Renal pelvis (tissue), 4 donors: ENCODE data around the gene NANS. TPM values are rescaled to one million over a fixed set of nuclear protein-coding genes. Genes with fewer than 3 reads are reported as not detected.
"Not testable (repeated sequence)": the region's sequence is repeated elsewhere in the genome, so short reads cannot be mapped to it uniquely, and the experiment has no call there.

Experiments used
- DNase-seq: peaks from one replicate; pipeline ENCODE4 v3.0.0-alpha.2; 2013
- polyA plus RNA-seq, 3 donors: library from polyadenylated mRNA; unstranded; fragments of 120-200 nt; gene quantifications; one replicate each; pipeline ENCODE4 v1.2.1, GENCODE V29; 2013; ENCODE audit not compliant: insufficient read length in 3 of 3

NANS gene
- polyA plus RNA-seq, 3 donors = 38.2 to 45.0 (median 41.7) TPM

DNA sequence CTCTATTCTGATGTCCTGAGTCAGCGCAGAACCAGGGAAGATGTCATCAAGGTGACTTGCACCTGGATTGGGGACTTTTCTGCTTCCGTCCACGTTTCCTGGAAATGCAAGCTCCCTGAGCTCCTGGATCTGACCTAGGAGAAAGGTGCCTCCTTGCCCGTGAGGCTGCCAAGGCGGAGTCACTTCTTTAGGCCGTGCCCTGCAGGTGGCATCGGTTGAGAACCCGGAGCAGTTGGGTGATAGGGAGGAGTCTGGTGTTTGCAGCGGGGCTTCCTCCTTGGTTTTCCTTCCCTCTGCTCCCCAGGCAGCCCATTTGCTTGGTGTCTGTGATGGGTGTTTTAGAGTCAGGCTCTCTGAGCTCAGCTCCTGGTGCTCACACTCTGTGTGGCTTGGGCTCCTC, 15.2 kb downstream of the NANS start:
- no peak for DNase-seq

DNA sequence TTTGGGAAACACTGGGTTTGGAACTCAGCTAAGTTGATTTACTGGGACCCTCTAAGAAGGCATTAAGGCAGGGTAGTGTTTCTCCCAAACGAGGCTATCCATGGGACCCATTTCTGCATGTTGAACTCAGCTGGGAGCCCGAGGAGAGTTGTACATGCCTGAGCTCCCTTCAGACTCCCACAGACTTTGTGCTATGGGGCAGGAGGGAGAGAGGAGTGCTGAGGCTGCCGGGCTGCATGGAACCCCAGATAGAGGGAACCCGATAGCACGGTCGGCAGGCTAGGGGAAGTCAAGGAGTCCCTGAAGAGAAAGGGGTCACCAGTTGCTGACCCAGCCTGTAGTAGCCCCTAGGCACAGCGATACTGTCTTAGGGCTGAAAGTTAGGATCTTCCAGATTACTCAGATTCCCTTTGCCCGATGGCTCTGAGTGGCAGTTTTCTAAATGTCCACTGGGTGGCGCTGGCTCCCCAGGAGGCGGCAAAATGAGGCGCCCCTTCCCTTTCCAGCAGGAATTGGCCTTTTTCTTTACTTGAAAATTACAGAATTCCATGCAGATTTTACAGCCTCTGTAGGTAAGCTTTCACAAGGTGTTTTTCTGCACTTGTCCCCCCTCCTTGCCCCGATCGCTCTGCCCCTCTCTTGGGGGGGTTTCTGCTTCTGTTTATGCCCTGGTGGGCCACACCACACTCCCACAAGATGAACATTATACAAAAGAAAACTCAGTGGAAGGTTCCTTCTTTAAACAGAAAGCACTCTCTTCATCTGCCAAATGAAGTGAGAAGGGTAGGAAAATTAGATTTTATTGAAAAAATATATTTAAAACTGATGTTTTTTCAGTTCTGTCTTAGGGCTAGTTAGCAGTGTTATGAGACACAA, 17.8 kb downstream of the NANS start:
- DNase-seq = peak; percentile 54

DNA sequence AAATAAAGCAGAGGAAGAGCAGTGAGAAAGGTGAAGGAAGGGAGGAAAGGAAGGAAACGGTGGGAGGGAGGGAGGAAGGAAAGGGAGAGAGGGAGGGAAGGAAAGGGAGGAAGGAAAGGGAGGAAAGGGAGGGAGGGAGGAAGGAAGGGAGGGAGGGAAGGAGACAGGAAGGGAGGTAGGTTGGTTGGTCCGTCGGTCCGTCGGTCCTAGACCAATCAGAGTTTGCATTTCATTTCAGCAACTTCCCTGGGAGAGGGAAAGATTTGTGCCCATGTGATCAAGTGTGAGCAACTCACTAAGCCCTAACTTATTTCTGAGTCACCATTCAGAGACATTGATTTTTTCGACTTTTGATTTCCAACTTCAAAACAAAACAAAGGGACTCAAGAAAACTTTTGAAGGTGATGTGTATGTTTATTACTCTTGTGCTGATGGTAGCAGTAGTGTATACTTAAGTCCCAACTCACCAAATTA, 18.8 kb downstream of the NANS start:
- no peak for DNase-seq

DNA sequence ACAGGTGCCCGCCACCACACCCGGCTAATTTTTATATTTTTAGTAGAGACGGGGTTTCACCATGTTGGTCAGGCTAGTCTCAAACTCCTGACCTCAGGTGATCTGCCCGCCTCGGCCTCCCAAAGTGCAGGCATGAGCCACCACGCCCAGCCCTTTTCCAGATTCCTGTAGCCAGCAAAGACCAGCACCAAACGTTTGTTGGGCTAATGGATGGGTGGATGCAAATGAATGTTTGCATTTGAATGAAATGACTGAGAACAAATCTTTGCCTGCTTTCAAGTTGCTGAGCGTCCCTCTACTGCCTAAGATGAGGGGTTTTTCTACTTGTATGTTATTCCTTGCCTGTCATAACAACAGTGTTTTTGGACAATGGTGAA, 20.0 kb downstream of the NANS start:
- DNase-seq = not testable (repeated sequence)

DNA sequence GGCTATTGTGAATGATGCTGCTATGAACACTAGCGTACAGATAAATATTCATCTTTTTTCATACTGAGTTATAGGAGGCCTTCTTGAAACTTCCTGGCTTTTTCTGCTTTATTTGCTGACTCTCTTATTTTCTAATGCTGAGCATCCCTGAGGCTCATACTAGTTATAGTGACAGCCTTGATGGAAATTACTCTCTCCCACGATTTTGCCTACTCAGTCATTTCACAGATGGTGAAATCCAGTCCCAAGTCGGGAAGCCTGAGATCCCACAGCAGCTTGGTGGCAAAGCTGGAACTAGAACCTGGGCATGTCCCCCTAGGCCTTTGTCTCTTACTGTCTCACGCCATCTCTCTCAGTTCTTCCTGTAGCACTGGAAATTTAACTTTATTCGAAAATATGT, 22.4 kb downstream of the NANS start:
- no peak for DNase-seq

DNA sequence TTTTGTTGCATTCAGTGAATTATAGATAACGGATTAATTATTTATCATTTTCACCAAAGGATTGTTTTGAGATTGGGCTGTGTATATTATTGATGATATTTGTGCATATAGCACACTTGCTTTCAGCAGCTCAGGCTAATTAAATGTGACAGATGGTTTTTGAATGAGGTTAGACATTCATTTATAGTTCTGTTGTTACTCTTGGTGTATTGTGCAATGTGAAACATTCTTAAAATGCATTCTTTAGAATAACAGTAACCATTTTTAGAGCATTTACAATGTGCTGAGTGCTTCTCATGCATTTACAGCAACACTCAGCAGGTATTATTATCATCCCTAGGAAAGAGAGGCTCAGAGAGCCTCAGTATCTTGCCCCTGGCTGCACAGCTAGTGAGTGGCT, 23.8 kb downstream of the NANS start:
- no peak for DNase-seq

DNA sequence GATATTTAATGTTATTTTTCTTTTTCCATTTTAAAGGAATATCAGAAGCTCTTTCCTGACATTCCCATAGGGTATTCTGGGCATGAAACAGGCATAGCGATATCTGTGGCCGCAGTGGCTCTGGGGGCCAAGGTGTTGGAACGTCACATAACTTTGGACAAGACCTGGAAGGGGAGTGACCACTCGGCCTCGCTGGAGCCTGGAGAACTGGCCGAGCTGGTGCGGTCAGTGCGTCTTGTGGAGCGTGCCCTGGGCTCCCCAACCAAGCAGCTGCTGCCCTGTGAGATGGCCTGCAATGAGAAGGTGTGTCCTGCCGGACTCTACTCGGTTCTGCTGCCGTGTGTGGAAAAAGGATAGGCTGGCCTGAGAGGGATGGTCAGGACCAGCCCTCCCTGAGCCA, 24.2 kb downstream of the NANS start:
- no peak for DNase-seq

DNA sequence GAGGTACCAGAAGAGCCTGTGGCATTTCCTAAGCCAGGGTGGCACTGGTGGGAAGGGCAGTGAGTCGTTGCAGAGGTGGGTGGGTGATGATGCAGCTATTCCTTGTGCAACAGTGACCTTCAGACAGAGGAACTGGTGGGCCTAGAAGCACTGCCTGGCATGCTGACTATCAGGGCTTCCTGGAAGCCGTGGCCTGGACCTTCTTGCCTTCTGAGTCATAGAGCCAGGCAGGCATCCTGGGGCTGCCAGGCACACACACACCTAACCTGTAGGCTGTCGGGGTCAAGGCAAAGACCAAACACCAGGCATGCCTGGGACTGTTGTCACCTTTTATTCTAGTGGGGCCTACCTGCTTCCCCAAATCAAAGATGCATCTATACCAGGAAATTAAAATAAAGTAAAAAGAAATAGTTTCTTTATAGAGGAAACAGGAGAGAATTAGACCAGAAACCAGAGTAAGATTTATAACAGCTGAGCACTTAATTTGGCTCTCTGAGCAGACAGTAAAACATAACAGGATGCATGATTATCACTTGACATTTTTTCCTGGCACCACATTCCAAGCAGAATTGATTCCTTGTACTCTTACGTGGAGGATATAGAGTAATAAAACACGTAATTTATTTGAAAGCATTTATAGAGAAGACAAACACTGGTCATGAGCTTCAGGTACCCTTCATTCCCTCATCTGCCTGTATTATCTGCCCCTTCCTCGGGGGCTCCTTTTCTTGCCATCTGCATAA, 25.1 kb downstream of the NANS start:
- no peak for DNase-seq

DNA sequence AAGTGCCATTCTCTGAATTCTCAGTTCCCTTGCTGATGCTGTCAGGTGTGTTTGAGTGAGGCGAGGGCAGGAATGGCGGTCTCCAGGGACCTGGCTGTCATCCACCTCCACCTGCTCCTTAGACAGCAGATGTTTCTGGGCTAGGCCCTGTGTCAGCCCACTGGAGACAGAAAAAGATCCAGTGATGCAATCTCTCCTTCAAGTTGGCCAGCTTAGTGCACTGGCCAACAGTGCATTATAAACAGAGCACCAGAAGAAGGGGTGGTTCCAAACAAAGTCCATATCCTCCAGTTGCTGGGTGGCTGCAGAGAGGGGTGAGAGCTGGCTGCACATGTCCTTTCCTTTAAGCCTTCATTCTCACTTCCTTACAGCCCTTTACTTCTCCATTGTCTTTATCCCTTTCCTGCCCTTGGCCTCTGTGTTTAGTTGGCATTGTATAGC, 26.5 kb downstream of the NANS start:
- DNase-seq = no peak

DNA sequence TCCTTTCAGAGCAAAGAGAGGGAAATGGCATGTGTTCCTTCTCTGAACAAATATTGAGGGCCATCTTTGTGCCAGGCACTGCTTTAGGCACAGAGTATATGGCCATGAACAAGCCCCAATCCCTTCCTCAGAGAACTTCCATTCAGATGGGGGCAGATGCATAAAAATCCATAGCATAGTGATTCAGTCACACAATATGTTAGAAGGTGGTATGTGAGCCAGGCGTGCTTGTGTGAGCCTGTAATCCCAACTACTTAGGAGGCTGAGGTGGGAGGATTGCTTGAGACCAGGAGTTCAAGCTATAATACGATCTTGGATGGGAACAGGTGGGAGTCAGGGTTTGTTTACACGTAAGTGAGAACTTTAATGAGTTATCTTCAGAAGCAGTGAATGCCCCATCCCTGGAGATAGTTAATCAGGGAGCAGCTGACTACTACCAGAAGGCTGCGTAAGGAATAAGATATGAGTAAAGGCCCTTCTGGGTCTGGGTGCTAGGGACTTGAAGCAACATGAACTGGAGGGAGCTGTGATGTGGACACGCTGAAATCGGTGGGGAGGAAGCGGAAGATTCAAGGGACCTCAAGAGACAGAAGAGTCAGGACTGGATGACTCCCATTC, 27.1 kb downstream of the NANS start:
- DNase-seq = no peak

DNA sequence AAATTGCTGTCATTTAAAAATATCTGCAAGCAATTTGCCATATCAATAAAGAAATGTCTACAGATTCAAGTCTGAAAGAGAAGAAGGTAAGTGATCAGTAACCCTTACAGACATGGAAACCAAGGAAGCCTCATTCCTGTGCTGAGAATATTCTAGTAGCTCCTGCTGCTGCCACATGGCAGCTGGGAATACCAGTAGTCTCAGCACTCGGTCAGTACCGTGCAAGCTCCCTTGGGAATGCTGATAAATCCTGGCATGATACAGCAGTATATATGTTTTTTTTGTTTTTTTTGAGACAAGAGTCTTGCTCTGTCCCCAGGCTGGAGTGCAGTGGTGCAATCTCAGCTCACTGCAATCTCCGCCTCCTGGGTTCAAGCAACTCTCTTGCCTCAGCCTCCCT, 27.9 kb downstream of the NANS start:
- DNase-seq = no peak

DNA sequence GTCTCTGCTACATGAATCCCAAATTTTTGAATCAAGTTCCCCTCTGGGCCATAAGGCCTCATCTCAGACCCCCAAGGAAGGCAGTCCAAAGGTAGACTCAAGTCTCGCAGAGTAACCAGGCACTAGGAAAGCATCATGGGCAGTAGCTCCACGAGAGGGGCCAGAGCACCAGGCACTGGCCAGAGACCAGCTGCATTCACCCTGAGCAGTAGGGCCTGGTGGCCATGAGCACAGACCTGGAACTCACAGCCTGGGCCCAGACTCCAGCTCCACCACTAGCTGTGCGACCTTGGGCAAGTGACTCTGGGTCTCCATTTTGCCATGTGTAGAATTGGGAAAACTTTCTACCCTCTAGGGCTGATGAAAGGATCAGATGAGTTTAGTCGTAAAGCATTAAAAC, 28.5 kb downstream of the NANS start:
- DNase-seq = no peak

DNA sequence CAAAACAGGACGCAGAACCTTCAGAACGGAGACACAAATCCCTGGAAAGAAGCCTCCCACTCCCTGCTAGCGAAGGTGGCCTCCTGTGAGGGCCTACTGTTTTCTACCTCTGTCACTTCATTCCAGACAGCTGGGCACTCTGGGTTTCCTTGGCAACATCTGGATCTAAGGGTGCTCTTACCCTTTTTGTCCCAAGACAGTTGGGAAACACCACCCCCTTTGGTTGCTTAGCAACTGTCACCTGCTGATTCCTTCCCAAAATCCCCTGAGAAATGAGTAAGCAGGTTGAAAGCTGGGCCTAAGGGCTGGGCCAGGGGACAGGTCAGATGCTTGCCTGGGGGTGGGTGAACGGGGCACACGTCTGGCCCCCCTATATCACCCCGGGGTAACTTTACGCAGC, 29.4 kb downstream of the NANS start:
- no peak for DNase-seq

DNA sequence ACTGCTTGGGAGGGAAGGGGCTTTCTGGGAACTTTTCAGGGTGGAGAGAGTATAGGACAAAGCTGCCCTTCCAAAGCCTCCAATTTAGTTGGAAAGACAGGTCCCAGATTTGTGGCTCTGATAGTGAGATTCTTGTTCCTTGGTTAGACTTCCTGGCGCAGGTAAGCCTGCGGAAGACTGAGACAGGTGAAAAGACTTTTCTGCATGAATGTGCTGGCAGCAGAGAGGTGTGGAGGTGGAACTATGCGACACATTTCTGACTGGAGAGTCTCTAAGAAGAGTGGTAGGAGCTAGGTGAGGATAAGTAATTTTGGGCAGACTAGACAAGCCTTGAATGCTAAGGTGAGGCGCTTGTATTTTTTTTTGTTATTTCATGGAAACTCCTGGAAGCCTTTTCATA, 29.9 kb downstream of the NANS start:
- DNase-seq = no peak

DNA sequence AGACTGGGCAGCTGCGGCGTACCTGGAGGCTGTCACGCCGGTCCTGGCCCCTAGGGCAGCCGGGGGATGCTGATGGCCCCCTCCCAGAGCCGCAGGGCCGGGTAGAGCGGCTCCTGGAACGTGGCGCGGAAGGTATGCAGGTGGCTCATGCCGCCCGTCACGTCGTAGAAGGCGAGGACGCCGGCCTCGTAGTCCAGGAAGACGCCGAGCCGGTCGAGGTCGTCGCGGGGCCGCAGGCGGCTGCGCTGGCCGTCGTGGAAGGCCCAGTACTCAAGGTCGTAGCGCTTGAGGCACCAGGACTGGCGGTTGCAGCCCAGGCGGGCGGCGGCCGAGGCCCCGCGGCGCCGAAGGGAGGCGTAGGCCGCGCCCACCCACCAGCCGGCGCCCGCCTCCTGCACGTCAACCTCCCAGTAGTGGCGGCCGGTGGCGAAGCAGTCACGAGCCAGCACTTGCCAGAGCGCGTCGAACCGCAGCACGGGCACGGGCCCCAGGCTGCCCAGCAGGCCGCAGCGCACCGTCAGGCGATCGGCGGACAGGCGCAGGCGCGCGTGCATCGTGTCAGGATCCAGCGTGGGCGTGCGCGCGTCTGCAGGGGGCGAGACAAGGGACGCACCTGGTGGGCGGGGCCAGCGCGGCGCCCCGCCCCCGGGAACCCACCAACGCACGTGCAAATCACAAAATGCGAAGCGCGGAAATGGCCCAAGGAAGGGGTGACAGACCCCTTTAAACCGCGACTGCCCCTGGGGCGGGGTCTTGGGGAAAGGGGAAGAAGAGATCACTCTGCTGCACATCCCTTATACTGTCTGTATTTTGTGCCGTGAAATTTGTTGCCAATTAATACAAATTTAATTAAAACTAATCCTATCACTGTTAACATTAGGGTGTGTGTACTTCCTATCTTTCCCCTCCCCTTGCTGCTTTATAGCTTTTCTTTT, 31.2 kb downstream of the NANS start:
- DNase-seq = peak; percentile 70

DNA sequence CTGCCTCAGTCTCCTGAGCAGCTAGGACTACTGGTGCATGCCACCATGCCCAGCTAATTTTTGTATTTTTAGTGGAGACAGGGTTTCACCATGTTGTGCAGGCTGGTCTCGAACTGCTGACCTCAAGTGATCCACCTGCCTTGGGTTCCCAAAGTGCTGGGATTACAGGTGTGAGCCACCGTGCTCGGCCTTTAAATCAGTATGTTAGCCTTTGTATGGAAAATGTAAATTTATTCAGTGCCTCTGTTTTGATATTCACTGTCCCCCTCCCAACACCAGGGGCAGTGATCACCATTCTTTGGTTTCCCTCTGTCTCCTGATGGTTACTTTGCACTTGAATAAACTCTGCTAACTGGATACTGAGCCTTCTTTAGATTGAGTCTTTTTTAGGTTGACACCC, 34.1 kb downstream of the NANS start:
- DNase-seq = not testable (repeated sequence)

DNA sequence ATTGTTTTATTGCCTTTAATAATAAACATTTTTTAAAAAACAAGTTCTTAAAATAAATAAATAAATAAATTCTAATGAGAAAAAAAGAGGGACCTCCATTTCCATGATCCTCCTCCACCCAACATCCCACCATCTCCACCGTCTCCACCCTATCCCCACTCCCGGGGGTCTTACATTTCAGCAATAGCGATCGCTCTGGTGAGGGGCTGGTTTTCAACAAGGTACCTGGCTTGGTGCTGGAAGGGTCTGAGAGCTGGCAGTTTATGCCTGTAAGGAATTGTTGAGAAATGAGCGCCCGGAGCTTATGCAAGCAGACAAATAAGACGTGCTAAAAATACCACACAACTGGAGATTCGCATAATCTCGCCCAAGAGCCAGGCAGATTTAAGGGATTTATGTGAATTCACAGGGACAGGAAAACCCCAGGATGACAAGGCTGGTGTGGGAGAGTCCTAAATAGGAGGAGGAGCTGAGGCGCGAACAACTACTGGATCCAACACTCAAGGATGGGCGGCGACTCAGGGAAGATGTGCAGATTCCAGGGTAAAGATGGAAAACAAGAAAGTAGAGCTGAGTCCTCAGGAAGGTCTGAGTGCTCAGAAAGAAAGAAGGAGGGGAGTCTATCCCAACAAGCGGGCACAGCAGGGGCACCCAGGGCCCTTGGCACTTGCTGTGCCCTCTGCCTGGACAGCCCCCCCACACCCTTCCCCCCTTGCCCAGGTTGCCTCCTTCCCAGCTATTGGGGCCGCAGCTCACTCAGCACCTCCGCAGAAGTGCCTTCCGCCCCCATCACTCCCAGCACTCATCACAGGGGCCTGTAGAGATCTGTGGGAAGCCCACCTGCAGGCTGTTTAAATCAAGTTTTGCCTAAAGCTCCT, 35.4 kb downstream of the NANS start:
- DNase-seq = no peak

DNA sequence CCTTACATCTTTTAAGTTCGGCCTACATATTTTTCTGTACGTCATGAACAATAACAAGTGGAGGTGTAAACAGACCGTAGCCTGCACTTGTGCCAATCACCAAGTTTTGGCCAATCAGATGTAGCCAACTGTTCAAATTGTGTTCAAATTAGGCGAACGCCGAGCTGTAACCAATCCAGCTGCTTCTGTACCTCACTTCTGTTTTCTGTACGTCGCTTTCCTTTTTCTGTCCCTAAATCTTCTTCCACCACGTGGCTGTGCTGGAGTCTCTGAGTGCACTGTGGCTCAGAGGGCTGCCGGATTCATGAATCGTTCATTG, 36.0 kb downstream of the NANS start:
- DNase-seq = no peak

DNA sequence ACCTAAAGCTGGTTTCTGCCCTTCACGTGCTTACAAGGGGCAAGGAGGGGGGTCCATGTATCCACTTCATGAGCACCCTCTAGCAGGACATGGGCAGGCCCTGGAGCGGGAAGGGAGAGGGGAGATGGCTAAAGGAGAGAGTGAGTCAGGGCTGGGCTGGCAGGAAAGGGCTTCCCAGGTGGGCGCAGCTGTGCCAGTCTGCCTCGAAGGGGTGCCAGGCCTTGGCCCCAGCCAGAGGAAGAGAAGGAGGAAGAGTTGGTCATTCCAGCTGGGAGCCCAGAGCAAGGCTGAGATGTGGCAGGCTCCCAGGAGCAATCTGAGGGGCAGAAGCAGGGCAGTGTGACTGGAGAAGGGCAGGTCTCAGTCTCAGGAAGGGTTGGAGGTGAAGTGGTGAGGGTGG, 37.8 kb downstream of the NANS start:
- DNase-seq = no peak

DNA sequence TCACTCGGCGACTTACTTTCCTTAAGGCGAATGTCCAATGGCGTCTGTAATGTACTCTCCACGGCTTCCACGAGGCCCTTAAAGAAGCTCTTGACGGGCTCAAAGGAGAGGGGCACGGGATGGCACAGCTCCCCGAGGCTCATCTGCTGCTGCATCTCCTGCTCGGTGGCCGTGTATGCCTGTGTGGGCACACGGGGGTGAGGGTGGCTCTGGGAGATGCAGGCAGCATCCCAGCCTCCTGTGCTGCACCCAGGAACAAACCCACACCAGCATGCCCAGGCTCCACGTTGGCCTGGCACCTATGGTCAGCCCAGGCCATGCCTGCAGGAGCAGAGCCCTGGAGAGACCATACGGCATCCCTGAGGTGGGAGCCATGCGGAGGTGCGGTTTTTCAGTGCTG, 38.3 kb downstream of the NANS start:
- DNase-seq = no peak

DNA sequence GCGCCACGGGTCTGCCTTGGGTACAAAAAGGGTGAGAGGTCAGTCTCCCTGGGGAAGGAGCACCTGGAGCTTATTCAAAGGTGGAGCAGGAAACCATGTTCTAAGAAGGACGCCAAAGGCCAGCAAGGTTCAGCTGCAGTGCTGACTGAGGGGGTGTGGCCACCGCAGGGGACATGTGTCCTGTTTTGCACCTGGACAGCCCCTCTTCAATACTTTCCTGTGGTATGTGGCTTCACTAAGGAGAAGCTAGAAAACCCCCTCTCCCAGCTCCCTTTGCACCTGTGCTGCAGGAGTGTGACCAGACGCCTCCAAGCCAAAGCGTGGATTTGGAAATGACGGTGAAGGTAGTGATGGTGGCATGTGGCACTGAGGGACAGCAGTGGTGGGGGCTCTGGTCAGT, 38.9 kb downstream of the NANS start:
- no peak for DNase-seq
